GM19452 (cell line): ENCODE data around the gene YWHAB.
"Not testable (repeated sequence)": the region's sequence is repeated elsewhere in the genome, so short reads cannot be mapped to it uniquely, and the experiment has no call there.

ENCODE experiments used
- ATAC-seq: cut with Tn5 transposase; IDR thresholded peaks from one replicate; pipeline ENCODE4 v1.9.1; 2021; ENCODE audit not compliant: unreplicated experiment

Gene YWHAB

GRCh38 chr20:44885392-44886265 is at the start of gene YWHAB:
Gene YWHAB, plus strand, starts transcription at chr20:44885705. Its CDS starts 15,829 bp downstream, at chr20:44901534.
- ATAC-seq, result peak; percentile 93

- no peak for ATAC-seq
Measured at GRCh38 chr20:44836601-44837120, 48.8 kb upstream of the YWHAB start.

GRCh38 chr20:44837946-44838345 is 47.6 kb upstream of the YWHAB start:
- ATAC-seq, result no peak

GRCh38 chr20:44838521-44838920 is 47.0 kb upstream of the YWHAB start:
- ATAC-seq, result no peak

- no peak for ATAC-seq
Measured at GRCh38 chr20:44839481-44839880, 46.0 kb upstream of the YWHAB start.

- no peak for ATAC-seq
Measured at GRCh38 chr20:44840826-44841225, 44.7 kb upstream of the YWHAB start.

- ATAC-seq, result no peak
Measured at GRCh38 chr20:44841955-44842354, 43.5 kb upstream of the YWHAB start.

- no peak for ATAC-seq
Measured at GRCh38 chr20:44843876-44844275, 41.6 kb upstream of the YWHAB start.

GRCh38 chr20:44848254-44849015 is 37.1 kb upstream of the YWHAB start:
- no peak for ATAC-seq

- ATAC-seq, result no peak
Measured at GRCh38 chr20:44849703-44850102, 35.8 kb upstream of the YWHAB start.

GRCh38 chr20:44850272-44850671 is 35.2 kb upstream of the YWHAB start:
- ATAC-seq, result no peak

- ATAC-seq, result no peak
Measured at GRCh38 chr20:44850837-44851236, 34.7 kb upstream of the YWHAB start.

- ATAC-seq, result no peak
Measured at GRCh38 chr20:44851545-44851944, 34.0 kb upstream of the YWHAB start.

- no peak for ATAC-seq
Measured at GRCh38 chr20:44856442-44856841, 29.1 kb upstream of the YWHAB start.

GRCh38 chr20:44856856-44857448 is 28.6 kb upstream of the YWHAB start:
- no peak for ATAC-seq

- no peak for ATAC-seq
Measured at GRCh38 chr20:44858606-44859360, 26.7 kb upstream of the YWHAB start.

GRCh38 chr20:44861531-44862006 is 23.9 kb upstream of the YWHAB start:
- ATAC-seq, result no peak

GRCh38 chr20:44862286-44862685 is 23.2 kb upstream of the YWHAB start:
- ATAC-seq, result no peak

- ATAC-seq, result not testable (repeated sequence)
Measured at GRCh38 chr20:44863365-44864084, 22.0 kb upstream of the YWHAB start.

- ATAC-seq, result not testable (repeated sequence)
Measured at GRCh38 chr20:44864493-44864892, 21.0 kb upstream of the YWHAB start.
